Measurements from ENCODE around the gene CHM. TPM values are rescaled to one million over a fixed set of nuclear protein-coding genes. Genes with fewer than 3 reads are reported as not detected.

The CHM gene
- total and polyA plus RNA-seq, 2 of the 8 experiments (the other 6 are each of a cell fraction or from before 2014, with no cell fraction given) = 8.6 to 15.5 TPM

GRCh38 chrX:85851418-85851817, 195.9 kb downstream of the CHM start:
- Histone ChIP-seq H3K9me3 (ENCODE audit: insufficient read depth in 2 of 2, low read depth in 1 of 2, low read length in 1 of 2) (no peaks in the 10 kb centered on the region), H3K4me2 (ENCODE audit: insufficient read depth in 1 of 2, low read depth in 2 of 2, low read length in 2 of 2) (no peak overlapping the region), H3K23ac (ENCODE audit: insufficient read length) (no peak overlapping the region), H2AK5ac (ENCODE audit: low read depth, low read length) (no peak overlapping the region), H2BK15ac (ENCODE audit: low read length) (no peak overlapping the region), H2BK12ac (ENCODE audit: low read depth, low read length) (no peak overlapping the region), H4K8ac (ENCODE audit: extremely low read depth, insufficient read depth, low read length) (no peak overlapping the region), H3K56ac (replicated peaks; ENCODE audit: insufficient read length, low read depth, low read length) (no peak overlapping the region), H3K27me3 (replicated peaks in 1 of 4; ENCODE audit: control insufficient read depth in 3 of 4, extremely low read depth in 1 of 4, insufficient read depth in 3 of 4, low read length in 3 of 4) (no peaks in the 10 kb centered on the region), H4K20me1 (replicated peaks in 1 of 2; ENCODE audit: control insufficient read depth in 1 of 2, insufficient read depth in 2 of 2, low read length in 2 of 2) (no peaks in the 10 kb centered on the region), H4K91ac (replicated peaks; ENCODE audit: insufficient read length, low read length) (no peak overlapping the region), H3K4me1 (replicated peaks in 1 of 4; ENCODE audit: control insufficient read depth in 3 of 4, insufficient read depth in 4 of 4, low read length in 3 of 4) (no peaks in the 10 kb centered on the region), H3K23me2 (ENCODE audit: low read depth, low read length) (no peaks in the 10 kb centered on the region), H3K4me3 (ENCODE audit: extremely low read depth in 1 of 4, insufficient read depth in 2 of 4, low read depth in 3 of 4, low read length in 4 of 4) (no peak overlapping the region), H3K36me3 (ENCODE audit: control insufficient read depth in 2 of 4, insufficient read depth in 4 of 4, low read length in 3 of 4) (no peaks in the 10 kb centered on the region), H3K4ac (replicated peaks; ENCODE audit: insufficient read length, low read depth, low read length) (no peak overlapping the region), H2BK120ac (replicated peaks; ENCODE audit: low read depth, low read length) (no peak overlapping the region), H3K14ac (ENCODE audit: insufficient read length) (no peak overlapping the region), H2AFZ (ENCODE audit: low read length) (no peak overlapping the region), H3K9ac (replicated peaks in 1 of 4; ENCODE audit: extremely low read depth in 1 of 4, low read depth in 3 of 4, low read length in 3 of 4) (no peak overlapping the region), H4K5ac (ENCODE audit: insufficient read length, low read depth, low read length) (no peak overlapping the region), H3K18ac (ENCODE audit: extremely low read depth, low read length) (no peak overlapping the region), H2BK20ac (ENCODE audit: low read length) (no peak overlapping the region), H2BK5ac (ENCODE audit: low read depth, low read length) (no peak overlapping the region), H3K27ac (ENCODE audit: low read depth, low read length) (no peak overlapping the region), H3K79me2 (ENCODE audit: control insufficient read depth in 1 of 2, insufficient read depth in 2 of 2, low read length in 2 of 2) (no peaks in the 10 kb centered on the region), H3K79me1 (ENCODE audit: low read depth, low read length) (no peaks in the 10 kb centered on the region)
- FAIRE-seq (peak; percentile 72), DNase-seq (ENCODE audit: low read depth in 1 of 2, low spot score in 2 of 2) (peak; percentile 2 to 46)
- ChIA-PET CTCF (ENCODE audit: partially characterized antibody) (interaction anchor here (0.8 kb wide), 1 partner anchor 283 kb away, joined by 3 read pairs; no protein-coding TSS in a partner anchor), POLR2A (ENCODE audit: partially characterized antibody) (no interaction called here)
- no peak for TF ChIP-seq EP300 (IDR thresholded peaks at IDR 0.05; ENCODE audit: borderline replicate concordance in 1 of 2, low read depth in 2 of 2, low read length in 2 of 2)
- no peak for TF ChIP-seq KDM5A (IDR thresholded peaks at IDR 0.05; ENCODE audit: low read length)
- TF ChIP-seq POLR2A (IDR thresholded peaks at IDR 0.05; ENCODE audit: control extremely low read depth in 1 of 2, low read depth in 2 of 2, low read length in 2 of 2) = no peak
- TF ChIP-seq HDAC2 (IDR thresholded peaks at IDR 0.05; ENCODE audit: borderline replicate concordance in 1 of 2, low read depth in 2 of 2, low read length in 2 of 2) = no peak
- TF ChIP-seq RAD21 (IDR thresholded peaks at IDR 0.05 in 1 of 2, conservative IDR thresholded peaks at IDR 0.05 in 1 of 2; ENCODE audit: low read depth in 2 of 2, low read length in 2 of 2) = peak; percentile 64 to 70
- TF ChIP-seq, protein P1, sequence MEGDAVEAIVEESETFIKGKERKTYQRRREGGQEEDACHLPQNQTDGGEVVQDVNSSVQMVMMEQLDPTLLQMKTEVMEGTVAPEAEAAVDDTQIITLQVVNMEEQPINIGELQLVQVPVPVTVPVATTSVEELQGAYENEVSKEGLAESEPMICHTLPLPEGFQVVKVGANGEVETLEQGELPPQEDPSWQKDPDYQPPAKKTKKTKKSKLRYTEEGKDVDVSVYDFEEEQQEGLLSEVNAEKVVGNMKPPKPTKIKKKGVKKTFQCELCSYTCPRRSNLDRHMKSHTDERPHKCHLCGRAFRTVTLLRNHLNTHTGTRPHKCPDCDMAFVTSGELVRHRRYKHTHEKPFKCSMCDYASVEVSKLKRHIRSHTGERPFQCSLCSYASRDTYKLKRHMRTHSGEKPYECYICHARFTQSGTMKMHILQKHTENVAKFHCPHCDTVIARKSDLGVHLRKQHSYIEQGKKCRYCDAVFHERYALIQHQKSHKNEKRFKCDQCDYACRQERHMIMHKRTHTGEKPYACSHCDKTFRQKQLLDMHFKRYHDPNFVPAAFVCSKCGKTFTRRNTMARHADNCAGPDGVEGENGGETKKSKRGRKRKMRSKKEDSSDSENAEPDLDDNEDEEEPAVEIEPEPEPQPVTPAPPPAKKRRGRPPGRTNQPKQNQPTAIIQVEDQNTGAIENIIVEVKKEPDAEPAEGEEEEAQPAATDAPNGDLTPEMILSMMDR (IDR thresholded peaks at IDR 0.05; ENCODE audit: control extremely low read depth in 1 of 3, insufficient read depth in 1 of 3, low read depth in 1 of 3, low read length in 3 of 3) = peak; percentile 36 to 49 (median 40)
- WGBS, 2 experiments (ENCODE audit: extremely low coverage in 1 of 2, insufficient coverage in 1 of 2, insufficient read length in 1 of 2, insufficient replicate concordance in 2 of 2, low coverage in 1 of 2, low lambda C conversion rate in 2 of 2, missing lambda C conversion rate in 1 of 2) = 48% methylated on average over 3 of the region's 3 CpGs; no CpG with 5 or more reads in 1 of the 2 experiments
